Upper lobe of left lung (tissue), 4 donors: ENCODE measurements around the gene TMEM252.

ENCODE experiments used
- CTCF ChIP-seq, 6 experiments: fragments of 450-650 bp in 4 of 6; fragments of 200-600 bp in 2 of 6; sonication (generic) in 2 of 6; IDR thresholded peaks; one replicate each; pipeline ENCODE4 v1.5.1; 2016 to 2019; ENCODE audit warnings: antibody characterized with exemption in 6 of 6
- POLR2A ChIP-seq, 4 donors: fragments of 450-650 bp; IDR thresholded peaks; one replicate each; pipeline ENCODE4 v1.5.1; 2016 to 2017; ENCODE audit warnings: antibody characterized with exemption in 4 of 4, mild to moderate bottlenecking in 2 of 4

- TF ChIP-seq POLR2A (IDR thresholded peaks at IDR 0.05) (no peak), CTCF (IDR thresholded peaks at IDR 0.05) (no peak)
These were observed 10.5 kb upstream of the TMEM252 start for GRCh38 chr9:68551191-68551590.
